Endothelial cell of hepatic sinusoid (primary cell): ENCODE data around the gene SRBD1.

Experiments
- in situ Hi-C: cut with HindIII; loops from 2 replicates; pipeline ENCODE4 v1.10.0; 2017; ENCODE audit warnings: low sequenced_read_pairs

The SRBD1 gene

GRCh38 chr2:45611020-45611859, at the start of gene SRBD1:
Gene SRBD1 (minus strand): TSS chr2:45611267. CDS start chr2:45605441, 5,826 bp downstream.
- in situ Hi-C loops = no loop called here

- in situ Hi-C loops = no loop called here
Observed at GRCh38 chr2:45654250-45654649, 43.2 kb upstream of the SRBD1 start.

- in situ Hi-C loops = no loop called here
Observed at GRCh38 chr2:45653122-45653913, 42.3 kb upstream of the SRBD1 start.

- in situ Hi-C loops = no loop called here
Observed at GRCh38 chr2:45652090-45653031, 41.3 kb upstream of the SRBD1 start.

GRCh38 chr2:45651415-45652089, 40.5 kb upstream of the SRBD1 start, which contains the start of gene PRKCE:
Gene PRKCE (plus strand): TSS chr2:45651675.
- in situ Hi-C loops = no loop called here

- in situ Hi-C loops = no loop called here
Observed at GRCh38 chr2:45650851-45651414, 39.9 kb upstream of the SRBD1 start.

GRCh38 chr2:45649858-45650811, 39.1 kb upstream of the SRBD1 start:
- in situ Hi-C loops = loop anchor here (10.0 kb wide), 2 partner anchors 115 to 285 kb away; no protein-coding TSS in a partner anchor

- in situ Hi-C loops = loop anchor here (10.0 kb wide), 2 partner anchors 115 to 285 kb away; no protein-coding TSS in a partner anchor
Observed at GRCh38 chr2:45649462-45649857, 38.4 kb upstream of the SRBD1 start.

GRCh38 chr2:45648636-45649035, 37.6 kb upstream of the SRBD1 start:
- in situ Hi-C loops = loop anchor here (10.0 kb wide), 2 partner anchors 116 to 286 kb away; no protein-coding TSS in a partner anchor

- in situ Hi-C loops = loop anchor here (10.0 kb wide), 2 partner anchors 117 to 287 kb away; no protein-coding TSS in a partner anchor
Observed at GRCh38 chr2:45647986-45648520, 37.0 kb upstream of the SRBD1 start.

- in situ Hi-C loops = loop anchor here (10.0 kb wide), 2 partner anchors 117 to 287 kb away; no protein-coding TSS in a partner anchor
Observed at GRCh38 chr2:45647356-45647755, 36.3 kb upstream of the SRBD1 start.

- in situ Hi-C loops = loop anchor here (10.0 kb wide), 2 partner anchors 119 to 289 kb away; no protein-coding TSS in a partner anchor
Observed at GRCh38 chr2:45646289-45646688, 35.2 kb upstream of the SRBD1 start.

GRCh38 chr2:45643543-45644542, 32.8 kb upstream of the SRBD1 start:
- in situ Hi-C loops = loop anchor here (10.0 kb wide), 2 partner anchors 121 to 291 kb away; no protein-coding TSS in a partner anchor

GRCh38 chr2:45643095-45643494, 32.0 kb upstream of the SRBD1 start:
- in situ Hi-C loops = loop anchor here (10.0 kb wide), 2 partner anchors 122 to 292 kb away; no protein-coding TSS in a partner anchor

GRCh38 chr2:45640576-45640975, 29.5 kb upstream of the SRBD1 start:
- in situ Hi-C loops = loop anchor here (10.0 kb wide), 2 partner anchors 124 to 294 kb away; no protein-coding TSS in a partner anchor

GRCh38 chr2:45637440-45637839, 26.4 kb upstream of the SRBD1 start:
- in situ Hi-C loops = no loop called here
